MCF 10A (cell line): ENCODE data around the gene RAB3D. TPM values are rescaled to one million over a fixed set of nuclear protein-coding genes. Genes with fewer than 3 reads are reported as not detected.
"Not testable (repeated sequence)": the region's sequence is repeated elsewhere in the genome, so short reads cannot be mapped to it uniquely, and the experiment has no call there.

Experiments used
- BruUV-seq: library from RNA; stranded (reverse); fragments of 400-500 nt; replicated peaks from 2 replicates; lab custom pipeline; 2021; lab: Mats Ljungman, UMichigan
- CTCF ChIA-PET: fragments of 300-600 bp; sonication (Branson Sonifier 250); formaldehyde crosslinking; extraction: SDS; loops from one replicate; lab custom pipeline; 2021; ENCODE audit warnings: antibody characterized with exemption, inconsistent platforms; lab: Yijun Ruan, JAX
- POLR2A ChIA-PET: fragments of 300-600, 350-650 bp; sonication (Branson Sonifier 250); formaldehyde crosslinking; extraction: SDS; loops from one replicate; lab custom pipeline; 2020; ENCODE audit warnings: antibody characterized with exemption, inconsistent platforms; lab: Yijun Ruan, JAX
- DNase-seq: peaks from one replicate; pipeline ENCODE4 v3.0.0-alpha.2; 2018; ENCODE audit not compliant: unreplicated experiment
- H3K27ac Mint-ChIP-seq: one replicate; pipeline ENCODE4 v1.8.0; 2022; ENCODE audit warnings: mild to moderate bottlenecking, low read depth, mixed read lengths; ENCODE audit not compliant: unreplicated experiment
- H3K27me3 Mint-ChIP-seq: one replicate; pipeline ENCODE4 v1.8.0; 2022; ENCODE audit warnings: mixed read lengths; ENCODE audit not compliant: insufficient read depth, unreplicated experiment
- H3K36me3 Mint-ChIP-seq: one replicate; pipeline ENCODE4 v1.8.0; 2022; ENCODE audit warnings: mild to moderate bottlenecking, moderate library complexity, mixed read lengths; ENCODE audit not compliant: insufficient read depth, unreplicated experiment
- H3K4me1 Mint-ChIP-seq: one replicate; pipeline ENCODE4 v1.8.0; 2022; ENCODE audit warnings: mixed read lengths; ENCODE audit not compliant: insufficient read depth, unreplicated experiment
- H3K4me3 Mint-ChIP-seq: one replicate; pipeline ENCODE4 v1.8.0; 2022; ENCODE audit warnings: mild to moderate bottlenecking, moderate library complexity, mixed read lengths; ENCODE audit not compliant: unreplicated experiment
- H3K9me3 Mint-ChIP-seq: one replicate; pipeline ENCODE4 v1.8.0; 2022; ENCODE audit warnings: mixed read lengths; ENCODE audit not compliant: unreplicated experiment
- intact Hi-C: fragments of 100-400 bp; cut with micrococcal nuclease; formaldehyde crosslinking; loops from 2 replicates; pipeline ENCODE4 v1.14.1; 2022
- total RNA-seq: library from RNA; stranded (reverse); gene quantifications from 2 replicates; pipeline ENCODE4 v1.2.3, GENCODE V29; 2022
- TF ChIP-seq, protein P1 (sequence below): fragments of 200-600 bp; IDR thresholded peaks from one replicate; pipeline ENCODE4 v1.8.0; 2022; ENCODE audit warnings: antibody characterized with exemption, mild to moderate bottlenecking; ENCODE audit not compliant: unreplicated experiment

The RAB3D gene
- total RNA-seq, 1 experiment from 2014 or later, result 46.5 TPM

DNA sequence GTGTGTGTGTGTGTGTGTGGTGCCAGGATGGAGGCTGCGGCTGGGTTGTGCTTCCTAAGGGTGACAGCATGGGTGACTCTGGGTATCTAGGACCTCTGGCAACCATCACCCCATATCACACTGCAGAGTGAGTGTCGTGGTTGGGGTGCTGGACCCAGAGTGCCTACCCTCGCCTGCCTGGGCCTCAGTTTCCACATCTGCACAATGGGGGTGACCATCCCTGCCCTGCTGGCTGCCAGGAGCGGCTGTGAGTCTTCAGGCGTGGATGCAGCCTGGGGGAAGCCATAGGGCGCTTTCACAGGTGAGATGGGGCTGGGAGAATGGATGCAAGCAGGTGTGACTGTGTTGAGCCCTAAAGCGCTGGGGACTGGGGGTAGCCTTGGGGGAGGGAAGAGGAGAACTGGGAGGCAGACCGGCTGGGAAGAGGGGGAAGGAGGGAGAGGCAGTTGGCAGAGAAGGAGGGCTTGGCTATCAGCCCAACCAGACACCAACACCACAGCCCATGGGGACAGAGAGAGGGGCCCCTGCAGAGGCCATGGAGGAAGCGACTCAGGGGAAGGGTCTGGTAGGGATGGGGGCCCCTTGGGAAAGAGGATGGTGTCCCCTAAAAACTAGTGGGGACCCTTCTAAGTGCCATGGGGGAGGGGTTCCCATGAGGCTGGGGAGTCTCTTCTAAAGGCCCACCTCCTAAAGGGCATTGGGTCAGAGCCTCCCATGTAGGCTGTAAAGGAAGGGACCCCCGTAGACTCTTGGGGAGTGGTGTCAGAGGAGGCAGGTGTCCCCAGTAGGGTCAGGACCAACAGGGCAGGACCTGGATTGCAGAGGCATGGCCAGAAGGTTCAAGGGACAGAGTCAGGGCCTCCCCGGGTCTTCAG lies 17.5 kb upstream of the RAB3D start:
- Mint-ChIP-seq H3K27me3 (no peaks in the 10 kb centered on the region), H3K4me3 (peak overlapping the region; percentile 83), H3K36me3 (peaks cover 16% of the 10 kb centered on the region), H3K27ac (peak overlapping the region; percentile 52), H3K9me3 (no peaks in the 10 kb centered on the region), H3K4me1 (peaks cover 26% of the 10 kb centered on the region)
- TF ChIP-seq, protein P1, sequence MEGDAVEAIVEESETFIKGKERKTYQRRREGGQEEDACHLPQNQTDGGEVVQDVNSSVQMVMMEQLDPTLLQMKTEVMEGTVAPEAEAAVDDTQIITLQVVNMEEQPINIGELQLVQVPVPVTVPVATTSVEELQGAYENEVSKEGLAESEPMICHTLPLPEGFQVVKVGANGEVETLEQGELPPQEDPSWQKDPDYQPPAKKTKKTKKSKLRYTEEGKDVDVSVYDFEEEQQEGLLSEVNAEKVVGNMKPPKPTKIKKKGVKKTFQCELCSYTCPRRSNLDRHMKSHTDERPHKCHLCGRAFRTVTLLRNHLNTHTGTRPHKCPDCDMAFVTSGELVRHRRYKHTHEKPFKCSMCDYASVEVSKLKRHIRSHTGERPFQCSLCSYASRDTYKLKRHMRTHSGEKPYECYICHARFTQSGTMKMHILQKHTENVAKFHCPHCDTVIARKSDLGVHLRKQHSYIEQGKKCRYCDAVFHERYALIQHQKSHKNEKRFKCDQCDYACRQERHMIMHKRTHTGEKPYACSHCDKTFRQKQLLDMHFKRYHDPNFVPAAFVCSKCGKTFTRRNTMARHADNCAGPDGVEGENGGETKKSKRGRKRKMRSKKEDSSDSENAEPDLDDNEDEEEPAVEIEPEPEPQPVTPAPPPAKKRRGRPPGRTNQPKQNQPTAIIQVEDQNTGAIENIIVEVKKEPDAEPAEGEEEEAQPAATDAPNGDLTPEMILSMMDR, result no peak
- intact Hi-C loops, result no loop called here
- DNase-seq, result no peak
- CTCF ChIA-PET, result no interaction called here
- no TSS peak for BruUV-seq
- POLR2A ChIA-PET, result no interaction called here

GRCh38 chr19:11356074-11356397 lies 16.6 kb upstream of the RAB3D start:
- peak overlapping the region; percentile 83 for H3K4me3 Mint-ChIP-seq
- intact Hi-C loops, result no loop called here
- ChIA-PET CTCF (no interaction called here), POLR2A (no interaction called here)
- no TSS peak for BruUV-seq
- DNase-seq, result no peak
- H3K36me3 Mint-ChIP-seq, result peaks cover 12% of the 10 kb centered on the region
- H3K4me1 Mint-ChIP-seq, result peaks cover 26% of the 10 kb centered on the region
- TF ChIP-seq, protein P1, result no peak
- no peaks in the 10 kb centered on the region for H3K27me3 Mint-ChIP-seq
- no peaks in the 10 kb centered on the region for H3K9me3 Mint-ChIP-seq
- peak overlapping the region; percentile 52 for H3K27ac Mint-ChIP-seq

- Mint-ChIP-seq H3K4me3 (peak within 1 kb of the TSS; percentile 83), H3K36me3 (peaks cover 7% of the 10 kb centered on the region), H3K27ac (peak within 1 kb of the TSS; percentile 52), H3K4me1 (peaks cover 26% of the 10 kb centered on the region), H3K9me3 (no peaks in the 10 kb centered on the region), H3K27me3 (no peaks in the 10 kb centered on the region)
- TF ChIP-seq, protein P1, result no peak
- ChIA-PET CTCF (no interaction called here), POLR2A (no interaction called here)
- intact Hi-C loops, result no loop called here
- DNase-seq, result peak; percentile 94
- BruUV-seq, result no TSS peak
These were observed 16.0 kb upstream of the RAB3D start, which contains the start of gene PLPPR2 for GRCh38 chr19:11355160-11356073. Gene PLPPR2, plus strand, starts transcription at chr19:11355432. Its CDS starts 2,242 bp downstream, at chr19:11357674.

GRCh38 chr19:11354102-11354501 lies 14.6 kb upstream of the RAB3D start:
- intact Hi-C loops, DNase-seq, BruUV-seq, CTCF ChIA-PET, H3K27me3 Mint-ChIP-seq, H3K36me3 Mint-ChIP-seq, H3K27ac Mint-ChIP-seq, H3K4me3 Mint-ChIP-seq, H3K9me3 Mint-ChIP-seq, POLR2A ChIA-PET: not testable (repeated sequence)
- H3K4me1 Mint-ChIP-seq, result peaks cover 20% of the 10 kb centered on the region
